Hematopoietic multipotent progenitor cell treated with erythropoietin and hydrocortisone succinate and interleukin-3 and kit ligand, for 8 days (in vitro differentiated cells): ENCODE data around the gene XRCC4.
A peak's percentile ranks its signal among the peaks of the same experiment; 100 is the strongest.
"Not testable (repeated sequence)": the region's sequence is repeated elsewhere in the genome, so short reads cannot be mapped to it uniquely, and the experiment has no call there.

Experiments used
- DNase-seq: peaks from one replicate; pipeline ENCODE4 v3.0.0-alpha.2; 2015

Gene XRCC4

GRCh38 chr5:83076742-83077661, at the start of gene XRCC4, which contains the start of gene TMEM167A:
XRCC4 (plus strand) TSS chr5:83077547; CDS start chr5:83104920, 27,373 bp downstream.
TMEM167A (minus strand) TSS chr5:83077394; CDS start chr5:83077323, 71 bp downstream.
- DNase-seq: peak; percentile 99

GRCh38 chr5:83029912-83030311, 47.4 kb upstream of the XRCC4 start:
- DNase-seq: no peak

GRCh38 chr5:83031381-83031780, 46.0 kb upstream of the XRCC4 start:
- no peak for DNase-seq

- no peak for DNase-seq
Observed at GRCh38 chr5:83034036-83034435, 43.3 kb upstream of the XRCC4 start.

- DNase-seq: peak; percentile 10
Observed at GRCh38 chr5:83034528-83035207, 42.7 kb upstream of the XRCC4 start.

GRCh38 chr5:83035373-83036100, 41.8 kb upstream of the XRCC4 start:
- peak; percentile 11 for DNase-seq

- no peak for DNase-seq
Observed at GRCh38 chr5:83036991-83037575, 40.3 kb upstream of the XRCC4 start.

- DNase-seq: no peak
Observed at GRCh38 chr5:83038924-83039323, 38.4 kb upstream of the XRCC4 start.

- DNase-seq: no peak
Observed at GRCh38 chr5:83042507-83042906, 34.8 kb upstream of the XRCC4 start.

GRCh38 chr5:83044926-83045325, 32.4 kb upstream of the XRCC4 start:
- DNase-seq: peak; percentile 19

GRCh38 chr5:83048277-83048676, 29.1 kb upstream of the XRCC4 start:
- no peak for DNase-seq

GRCh38 chr5:83048811-83049210, 28.5 kb upstream of the XRCC4 start:
- DNase-seq: no peak

GRCh38 chr5:83049370-83049885, 27.9 kb upstream of the XRCC4 start:
- no peak for DNase-seq

GRCh38 chr5:83050723-83051340, 26.5 kb upstream of the XRCC4 start:
- no peak for DNase-seq

GRCh38 chr5:83055166-83055565, 22.2 kb upstream of the XRCC4 start:
- DNase-seq: no peak

- no peak for DNase-seq
Observed at GRCh38 chr5:83058726-83059125, 18.6 kb upstream of the XRCC4 start.

GRCh38 chr5:83059341-83059740, 18.0 kb upstream of the XRCC4 start:
- no peak for DNase-seq

- DNase-seq: no peak
Observed at GRCh38 chr5:83066548-83067110, 10.7 kb upstream of the XRCC4 start.

- not testable (repeated sequence) for DNase-seq
Observed at GRCh38 chr5:83067377-83067776, 10.0 kb upstream of the XRCC4 start.

GRCh38 chr5:83069096-83069799, 8.1 kb upstream of the XRCC4 start:
- no peak for DNase-seq
